A549 (cell line): ENCODE data around the gene CNKSR3.

Source experiments
- BHLHE40 ChIP-seq: IDR thresholded peaks from 2 replicates; pipeline ENCODE4 v1.6.1; 2012; ENCODE audit warnings: low read depth, low read length, inconsistent platforms
- CBX8 ChIP-seq: fragments of 200-600 bp; sonication (generic); IDR thresholded peaks from 2 replicates; pipeline ENCODE4 v1.6.1; 2016
- ESRRA ChIP-seq: fragments of 150-350 bp; IDR thresholded peaks from 2 replicates; pipeline ENCODE4 v1.6.1; 2014; ENCODE audit warnings: mild to moderate bottlenecking, low read length, borderline replicate concordance
- HDAC2 ChIP-seq: fragments of 200-600 bp; sonication (generic); IDR thresholded peaks from 2 replicates; pipeline ENCODE4 v1.6.1; 2016
- JUNB ChIP-seq: fragments of >200 bp; sonication (Bioruptor Twin); formaldehyde crosslinking; IDR thresholded peaks from 2 replicates; pipeline ENCODE4 v1.6.1; 2016
- MAX ChIP-seq: IDR thresholded peaks from 2 replicates; pipeline ENCODE4 v1.6.1; 2012
- POLR2A ChIP-seq: IDR thresholded peaks from 2 replicates; pipeline ENCODE4 v1.6.1; 2012; ENCODE audit warnings: mild to moderate bottlenecking, low read length
- REST ChIP-seq: fragments of 200-600 bp; sonication (generic); IDR thresholded peaks from 2 replicates; pipeline ENCODE4 v1.6.1; 2016; ENCODE audit warnings: antibody characterized with exemption, mild to moderate bottlenecking, moderate library complexity
- SREBF2 ChIP-seq: fragments of 450-650 bp; IDR thresholded peaks from 2 replicates; pipeline ENCODE4 v1.6.1; 2014; ENCODE audit warnings: mild to moderate bottlenecking, moderate library complexity
- TF ChIP-seq, protein P1 (sequence below): fragments of >200 bp; sonication (Bioruptor Twin); formaldehyde crosslinking; IDR thresholded peaks from 3 replicates; pipeline ENCODE4 v1.5.1; 2016

- TF ChIP-seq JUNB, result no peak
- TF ChIP-seq ESRRA, result no peak
- TF ChIP-seq BHLHE40, result no peak
- TF ChIP-seq, protein P1, sequence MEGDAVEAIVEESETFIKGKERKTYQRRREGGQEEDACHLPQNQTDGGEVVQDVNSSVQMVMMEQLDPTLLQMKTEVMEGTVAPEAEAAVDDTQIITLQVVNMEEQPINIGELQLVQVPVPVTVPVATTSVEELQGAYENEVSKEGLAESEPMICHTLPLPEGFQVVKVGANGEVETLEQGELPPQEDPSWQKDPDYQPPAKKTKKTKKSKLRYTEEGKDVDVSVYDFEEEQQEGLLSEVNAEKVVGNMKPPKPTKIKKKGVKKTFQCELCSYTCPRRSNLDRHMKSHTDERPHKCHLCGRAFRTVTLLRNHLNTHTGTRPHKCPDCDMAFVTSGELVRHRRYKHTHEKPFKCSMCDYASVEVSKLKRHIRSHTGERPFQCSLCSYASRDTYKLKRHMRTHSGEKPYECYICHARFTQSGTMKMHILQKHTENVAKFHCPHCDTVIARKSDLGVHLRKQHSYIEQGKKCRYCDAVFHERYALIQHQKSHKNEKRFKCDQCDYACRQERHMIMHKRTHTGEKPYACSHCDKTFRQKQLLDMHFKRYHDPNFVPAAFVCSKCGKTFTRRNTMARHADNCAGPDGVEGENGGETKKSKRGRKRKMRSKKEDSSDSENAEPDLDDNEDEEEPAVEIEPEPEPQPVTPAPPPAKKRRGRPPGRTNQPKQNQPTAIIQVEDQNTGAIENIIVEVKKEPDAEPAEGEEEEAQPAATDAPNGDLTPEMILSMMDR, result no peak
- TF ChIP-seq MAX, result no peak
- TF ChIP-seq REST, result no peak
- no peak for TF ChIP-seq CBX8
- no peak for TF ChIP-seq SREBF2
- no peak for TF ChIP-seq POLR2A
- no peak for TF ChIP-seq HDAC2
Measured at GRCh38 chr6:154542747-154543146, 32.3 kb upstream of the CNKSR3 start.
